ENCODE data around the gene STARD13.

The STARD13 gene

DNA sequence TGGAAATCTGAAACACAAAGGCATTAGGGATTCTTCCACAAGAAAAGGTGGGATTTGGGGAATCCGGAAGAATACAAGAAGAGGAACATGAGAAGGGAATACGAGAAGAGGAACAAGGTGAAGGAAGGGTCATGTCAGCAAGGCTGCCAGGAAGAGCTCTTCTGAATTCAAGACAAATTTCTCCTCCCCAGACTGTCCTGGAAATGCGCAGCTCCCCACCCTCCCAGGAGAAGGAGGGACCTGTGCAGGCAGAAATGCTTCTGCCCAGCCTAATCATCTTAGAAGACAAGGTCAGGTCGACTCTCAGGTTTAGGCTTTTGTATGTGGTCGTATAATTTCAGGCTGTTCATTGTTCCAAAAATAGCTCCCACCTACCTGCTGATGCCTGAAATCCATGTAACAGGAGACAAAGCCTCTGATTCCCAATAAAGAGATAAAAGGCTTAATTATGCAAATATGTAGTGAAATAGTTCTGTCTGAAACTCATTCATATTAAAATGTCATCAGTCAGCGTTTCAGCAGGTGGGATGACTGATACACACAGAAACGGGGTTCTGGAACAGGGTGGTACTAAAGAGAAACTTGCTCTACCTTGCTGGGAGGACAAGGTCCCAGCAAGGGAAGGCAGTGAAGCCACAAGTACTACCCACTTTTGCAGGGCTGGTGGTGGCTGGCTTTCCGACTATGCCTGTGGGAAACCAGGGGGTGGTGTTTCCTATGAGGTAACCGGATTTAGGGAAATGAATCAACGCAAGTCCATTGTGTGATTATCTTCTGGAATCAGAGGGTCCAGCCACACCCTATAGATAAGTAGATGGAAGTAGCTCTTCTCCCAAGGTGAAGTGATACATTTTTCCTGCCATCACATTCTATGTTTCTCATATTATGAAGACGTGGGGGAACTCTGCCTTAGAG, 193.2 kb downstream of the STARD13 start:
- H3K4me3 Mint-ChIP-seq = no peak overlapping the region

DNA sequence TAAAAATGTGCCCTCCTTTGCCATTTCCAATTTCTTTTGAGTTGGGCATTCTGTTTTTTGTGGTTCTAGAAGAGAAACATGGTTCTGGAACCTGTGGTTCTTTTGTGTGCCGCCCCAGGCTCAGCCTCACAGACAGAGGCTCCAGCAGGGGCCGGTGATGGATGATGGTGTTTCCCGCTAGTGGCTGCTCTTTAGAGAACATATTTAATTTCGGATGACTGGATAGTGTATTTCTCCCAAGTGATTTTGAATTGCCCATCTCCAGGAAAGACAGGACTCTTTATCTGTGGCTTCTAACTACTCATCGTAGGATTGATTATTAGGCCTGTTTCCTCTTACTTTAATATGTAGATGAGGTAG, 194.2 kb downstream of the STARD13 start:
- Mint-ChIP-seq H3K27me3 (no peaks in the 10 kb centered on the region), H3K4me1 (peaks cover 3% of the 10 kb centered on the region), H3K9me3 (no peaks in the 10 kb centered on the region), H3K4me3 (no peak overlapping the region), H3K27ac (no peak overlapping the region)
- ATAC-seq (no peak), DNase-seq (no peak)

More for the DNA sequence above, 193.2 kb downstream of the STARD13 start:
- DNase-seq = no peak
- peaks cover 0 to 3% of the 10 kb centered on the region in 2 donors for H3K9me3 Mint-ChIP-seq
- no peaks in the 10 kb centered on the region for H3K27me3 Mint-ChIP-seq
- no peaks in the 10 kb centered on the region for H3K4me1 Mint-ChIP-seq
- peak overlapping the region in 1 of 2 donors; percentile 49 for H3K27ac Mint-ChIP-seq
- ATAC-seq = no peak

- no peaks in the 10 kb centered on the region for H3K27me3 Mint-ChIP-seq
These were observed 194.7 kb downstream of the STARD13 start for GRCh38 chr13:33090755-33091414.

DNA sequence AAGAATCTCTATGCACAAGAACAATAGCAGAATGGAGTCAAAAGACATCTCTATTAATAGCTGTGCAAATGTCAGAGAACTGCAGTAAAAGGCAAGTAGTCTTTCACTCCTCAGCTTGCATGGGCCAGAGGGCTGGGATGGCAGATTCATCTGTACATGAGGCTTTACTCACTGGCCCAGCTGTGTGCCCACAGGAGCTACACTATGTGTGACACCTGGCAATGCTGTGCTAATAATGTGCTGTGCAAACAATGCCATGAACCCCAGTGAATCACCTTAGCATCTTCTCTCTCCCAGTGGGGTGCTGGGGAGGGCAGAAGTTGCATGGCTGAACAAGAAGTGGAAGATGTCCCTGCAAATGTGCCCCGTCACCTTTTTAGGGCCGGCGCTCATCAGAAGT, 196.2 kb downstream of the STARD13 start:
- H3K9me3 Mint-ChIP-seq = no peaks in the 10 kb centered on the region
- H3K4me3 Mint-ChIP-seq = no peak overlapping the region
- H3K27me3 Mint-ChIP-seq = no peaks in the 10 kb centered on the region
- no peak for DNase-seq
- no peak for ATAC-seq
- H3K27ac Mint-ChIP-seq = no peak overlapping the region
- H3K4me1 Mint-ChIP-seq = peaks cover 7% of the 10 kb centered on the region

More at GRCh38 chr13:33090755-33091414, 194.7 kb downstream of the STARD13 start:
- Mint-ChIP-seq H3K9me3 (no peaks in the 10 kb centered on the region), H3K4me1 (peaks cover 7% of the 10 kb centered on the region), H3K27ac (no peak overlapping the region), H3K4me3 (no peak overlapping the region)
- ATAC-seq (no peak), DNase-seq (no peak)

- H3K4me3 Mint-ChIP-seq = no peak overlapping the region
- H3K4me1 Mint-ChIP-seq = peaks cover 7% of the 10 kb centered on the region
- no peaks in the 10 kb centered on the region for H3K27me3 Mint-ChIP-seq
- no peaks in the 10 kb centered on the region for H3K9me3 Mint-ChIP-seq
- no peak overlapping the region for H3K27ac Mint-ChIP-seq
- DNase-seq (no peak), ATAC-seq (no peak)
These were observed 197.8 kb downstream of the STARD13 start for GRCh38 chr13:33087790-33088189.

DNA sequence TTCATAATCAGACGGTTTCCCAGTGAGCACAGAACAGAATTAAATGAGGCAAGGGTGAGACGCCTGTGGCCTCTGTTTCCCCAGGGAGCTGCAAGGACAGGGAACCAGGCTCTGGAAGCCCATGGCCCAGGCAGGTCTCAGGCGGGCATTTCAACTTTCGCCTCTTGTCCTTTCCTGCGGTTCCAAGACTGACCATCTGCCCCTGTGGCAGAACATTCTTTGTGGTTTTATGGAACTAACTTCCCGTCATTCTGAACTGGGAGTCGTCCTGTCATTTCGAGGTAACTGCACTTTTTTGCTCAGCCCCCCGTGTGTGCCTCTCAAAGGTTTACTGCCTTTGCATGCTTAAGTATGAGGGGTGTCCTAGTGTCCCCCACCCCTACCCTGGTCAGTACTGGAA, 198.5 kb downstream of the STARD13 start:
- ATAC-seq = no peak
- H3K27ac Mint-ChIP-seq = no peak overlapping the region
- H3K4me1 Mint-ChIP-seq = peaks cover 7% of the 10 kb centered on the region
- no peak overlapping the region for H3K4me3 Mint-ChIP-seq
- no peaks in the 10 kb centered on the region for H3K27me3 Mint-ChIP-seq
- H3K9me3 Mint-ChIP-seq = no peaks in the 10 kb centered on the region
- no peak for DNase-seq

DNA sequence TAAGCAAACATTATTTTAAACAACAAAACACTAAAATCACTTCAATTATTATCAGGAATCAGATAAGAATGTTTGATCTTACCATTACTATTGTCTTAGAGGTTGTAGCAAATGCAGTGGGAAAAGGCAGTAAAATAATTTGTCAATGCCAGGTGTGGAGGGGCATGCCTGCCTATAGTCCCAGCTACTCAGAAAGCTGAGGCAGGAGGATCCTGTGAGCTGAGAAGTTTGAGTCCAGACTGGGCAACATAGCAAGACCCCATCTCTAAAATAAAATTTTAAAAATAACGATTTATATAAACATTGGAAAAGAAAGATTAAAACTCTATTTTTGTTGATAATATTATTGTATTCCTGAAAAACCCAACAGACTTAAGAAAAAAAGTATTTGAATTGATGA, 202.5 kb downstream of the STARD13 start:
- Mint-ChIP-seq H3K27me3 (peaks cover 20% of the 10 kb centered on the region), H3K4me3 (no peak overlapping the region), H3K27ac (no peak overlapping the region), H3K4me1 (peaks cover 7% of the 10 kb centered on the region), H3K9me3 (no peaks in the 10 kb centered on the region)
- DNase-seq = no peak
- no peak for ATAC-seq

GRCh38 chr13:33081666-33082065, 203.9 kb downstream of the STARD13 start:
- Mint-ChIP-seq H3K4me1 (peaks cover 7% of the 10 kb centered on the region), H3K27me3 (peaks cover 20% of the 10 kb centered on the region), H3K4me3 (no peak overlapping the region), H3K27ac (no peak overlapping the region), H3K9me3 (no peaks in the 10 kb centered on the region)
- ATAC-seq (no peak), DNase-seq (no peak)

- Mint-ChIP-seq H3K4me3 (no peak overlapping the region), H3K4me1 (peaks cover 1% of the 10 kb centered on the region), H3K9me3 (no peaks in the 10 kb centered on the region), H3K27me3 (peaks cover 20% of the 10 kb centered on the region), H3K27ac (no peak overlapping the region)
- ATAC-seq (no peak), DNase-seq (no peak)
These were observed 204.5 kb downstream of the STARD13 start for GRCh38 chr13:33080972-33081590.

DNA sequence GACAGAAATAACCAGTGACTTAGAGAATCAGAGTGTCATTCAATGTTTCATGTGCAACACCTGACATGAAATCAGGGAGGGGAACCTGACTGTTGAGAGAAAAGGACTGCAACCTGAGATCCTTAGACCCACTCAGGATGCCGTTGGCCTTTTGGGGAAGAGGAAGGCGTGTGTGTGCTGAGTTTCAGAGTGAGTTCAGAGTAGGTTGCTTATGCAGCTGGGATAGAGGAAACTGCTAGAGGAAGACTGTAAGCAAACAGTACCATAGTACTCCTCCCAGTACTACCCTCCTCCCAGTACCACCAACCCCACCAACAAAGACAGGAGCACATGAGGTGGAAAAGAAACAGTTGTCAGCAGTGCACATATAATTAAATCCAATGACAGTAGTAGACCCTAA, 205.6 kb downstream of the STARD13 start:
- no peak overlapping the region for H3K4me3 Mint-ChIP-seq

DNA sequence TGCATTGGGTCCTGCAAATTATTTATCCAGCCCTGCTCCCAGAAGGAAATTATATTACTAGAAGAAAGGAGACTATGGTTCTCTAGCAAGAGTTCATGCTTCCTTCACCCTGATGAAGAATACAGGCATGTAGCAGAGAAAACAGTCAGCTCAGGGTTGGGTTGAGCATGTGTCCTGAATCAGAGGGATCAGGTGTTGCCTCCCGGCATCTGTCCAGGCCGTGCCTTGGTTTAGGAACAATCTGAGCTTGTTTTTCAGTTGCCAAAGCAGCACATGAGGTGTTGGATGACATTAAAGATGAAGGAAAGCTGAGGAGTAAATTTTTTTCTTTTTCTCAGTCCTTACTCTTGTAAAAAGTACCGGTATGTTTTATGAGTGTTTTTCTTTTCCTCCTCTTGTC, 207.3 kb downstream of the STARD13 start:
- H3K27ac Mint-ChIP-seq = no peak overlapping the region
- no peaks in the 10 kb centered on the region for H3K4me1 Mint-ChIP-seq
- peaks cover 20% of the 10 kb centered on the region for H3K27me3 Mint-ChIP-seq
- H3K4me3 Mint-ChIP-seq = no peak overlapping the region
- no peaks in the 10 kb centered on the region for H3K9me3 Mint-ChIP-seq
- DNase-seq = no peak
- ATAC-seq = no peak

More for the DNA sequence above, 205.6 kb downstream of the STARD13 start:
- ATAC-seq (no peak), DNase-seq (no peak)
- H3K9me3 Mint-ChIP-seq = no peaks in the 10 kb centered on the region
- no peaks in the 10 kb centered on the region for H3K4me1 Mint-ChIP-seq
- H3K27ac Mint-ChIP-seq = no peak overlapping the region
- H3K27me3 Mint-ChIP-seq = peaks cover 20% of the 10 kb centered on the region

- peaks cover 11% of the 10 kb centered on the region for H3K4me1 Mint-ChIP-seq
- DNase-seq (no peak), ATAC-seq (no peak)
- H3K27ac Mint-ChIP-seq = no peak overlapping the region
- peaks cover 20% of the 10 kb centered on the region for H3K27me3 Mint-ChIP-seq
- no peak overlapping the region for H3K4me3 Mint-ChIP-seq
- H3K9me3 Mint-ChIP-seq = no peaks in the 10 kb centered on the region
These were observed 209.3 kb downstream of the STARD13 start for GRCh38 chr13:33076001-33076992.

GRCh38 chr13:33073338-33073737, 212.2 kb downstream of the STARD13 start:
- Mint-ChIP-seq H3K4me1 (peaks cover 11% of the 10 kb centered on the region), H3K9me3 (no peaks in the 10 kb centered on the region), H3K27ac (no peak overlapping the region), H3K4me3 (no peak overlapping the region), H3K27me3 (no peaks in the 10 kb centered on the region)
- ATAC-seq (no peak), DNase-seq (no peak)

GRCh38 chr13:33072759-33073158, 212.8 kb downstream of the STARD13 start:
- no peak for ATAC-seq
- Mint-ChIP-seq H3K4me3 (no peak overlapping the region), H3K9me3 (no peaks in the 10 kb centered on the region), H3K4me1 (peaks cover 11% of the 10 kb centered on the region), H3K27ac (no peak overlapping the region), H3K27me3 (no peaks in the 10 kb centered on the region)
- no peak for DNase-seq

DNA sequence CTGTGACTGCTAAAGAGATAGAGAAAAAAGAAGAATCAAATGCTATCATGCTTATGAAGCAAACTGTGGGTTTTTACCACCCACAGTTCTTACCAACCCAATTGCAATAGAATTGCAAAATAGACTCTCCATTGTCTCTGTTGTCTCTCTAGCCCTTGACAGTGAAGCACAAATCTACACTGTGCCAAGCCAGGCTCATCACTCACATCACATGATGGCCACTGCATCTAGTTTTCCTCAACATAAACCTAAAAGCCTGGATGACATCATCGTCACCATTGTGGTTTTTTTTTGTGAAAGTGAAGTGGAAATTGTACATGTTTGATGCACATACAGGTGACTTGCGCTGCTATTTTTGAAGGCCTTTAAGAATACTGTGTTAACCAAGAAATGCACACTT, 213.3 kb downstream of the STARD13 start:
- DNase-seq = no peak
- no peak overlapping the region for H3K27ac Mint-ChIP-seq

More for the DNA sequence above, 213.3 kb downstream of the STARD13 start:
- peak; percentile 64 for ATAC-seq
- no peaks in the 10 kb centered on the region for H3K9me3 Mint-ChIP-seq
- no peak overlapping the region for H3K4me3 Mint-ChIP-seq
- peaks cover 11% of the 10 kb centered on the region for H3K4me1 Mint-ChIP-seq
- H3K27me3 Mint-ChIP-seq = no peaks in the 10 kb centered on the region
